NCI-H2227 (cell line): ENCODE data around the gene UGT2B11.
"Not testable (repeated sequence)": the region's sequence is repeated elsewhere in the genome, so short reads cannot be mapped to it uniquely, and the experiment has no call there.

Source experiments
- DNase-seq: peaks from one replicate; lab custom pipeline; 2025; ENCODE audit not compliant: unreplicated experiment; lab: John Stamatoyannopoulos, UW

Gene UGT2B11

DNA sequence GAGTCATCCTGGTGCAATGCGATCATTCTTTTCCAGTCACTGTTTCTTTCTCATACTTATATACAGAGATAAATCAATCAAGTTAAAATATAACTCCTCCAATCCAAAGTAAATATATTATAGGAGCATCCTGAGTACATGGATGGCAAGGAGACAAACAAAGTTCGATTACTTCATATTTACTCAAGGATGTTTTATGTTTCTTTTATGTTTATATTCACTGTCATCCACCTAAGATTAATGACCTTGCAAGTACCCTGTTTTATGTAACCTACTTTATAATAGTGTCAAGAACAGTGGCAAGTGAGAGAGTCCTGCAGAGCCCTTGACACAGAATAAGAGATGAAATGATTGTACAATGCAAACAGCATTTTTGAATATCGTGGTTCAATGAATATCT lies at the start of gene UGT2B11:
UGT2B11 (minus strand) TSS at position 33 of the 400 bp plus-strand sequence; CDS start at position 7, 26 bp downstream.
- DNase-seq, result no peak

DNA sequence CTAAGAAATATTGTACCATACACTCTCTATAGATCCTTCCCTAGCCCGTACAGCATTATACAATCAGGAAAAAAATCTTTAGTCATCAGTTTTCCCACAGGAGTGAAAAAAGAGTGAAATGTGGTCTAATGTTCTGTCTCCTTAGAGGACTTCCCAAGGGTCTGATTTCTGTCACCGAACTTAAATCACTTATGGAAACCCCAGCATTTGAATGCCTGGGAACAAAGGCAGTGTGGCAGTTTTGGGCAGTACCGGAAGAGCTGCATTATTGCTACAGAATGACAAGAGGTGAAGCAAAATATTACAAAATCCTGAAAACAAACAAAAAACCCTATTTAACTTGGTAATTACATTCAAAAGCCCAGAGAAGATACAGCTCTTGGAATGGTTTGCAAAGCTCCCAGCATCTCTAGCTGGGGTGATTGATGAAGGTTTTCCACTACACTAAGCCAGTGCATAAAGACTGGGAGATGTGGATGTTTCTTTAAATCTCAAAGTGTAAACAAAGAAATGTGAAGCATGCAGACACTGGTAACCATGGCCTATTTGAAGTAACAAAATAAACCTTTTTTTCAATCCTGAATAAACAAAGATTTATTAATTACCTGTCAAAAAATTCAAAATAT lies 38.7 kb upstream of the UGT2B11 start:
- not testable (repeated sequence) for DNase-seq

DNA sequence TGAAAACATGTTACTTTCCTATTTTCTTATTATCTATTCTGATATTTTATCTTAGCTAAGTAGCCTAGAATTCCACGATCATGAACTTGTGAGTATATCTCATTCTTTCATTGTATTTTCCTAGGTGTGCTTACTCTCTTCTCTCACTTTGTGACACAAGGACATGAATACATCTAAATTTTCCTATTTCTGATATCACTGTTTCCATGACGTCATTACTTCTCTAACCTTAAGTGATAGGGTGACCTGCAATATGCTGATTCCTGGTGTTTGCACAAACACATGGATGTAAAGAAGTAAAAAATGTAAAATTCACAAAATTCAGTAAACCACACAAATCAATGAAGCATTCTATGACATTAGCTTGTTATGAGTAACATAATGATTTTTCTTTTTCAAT lies 36.3 kb upstream of the UGT2B11 start:
- DNase-seq, result not testable (repeated sequence)

DNA sequence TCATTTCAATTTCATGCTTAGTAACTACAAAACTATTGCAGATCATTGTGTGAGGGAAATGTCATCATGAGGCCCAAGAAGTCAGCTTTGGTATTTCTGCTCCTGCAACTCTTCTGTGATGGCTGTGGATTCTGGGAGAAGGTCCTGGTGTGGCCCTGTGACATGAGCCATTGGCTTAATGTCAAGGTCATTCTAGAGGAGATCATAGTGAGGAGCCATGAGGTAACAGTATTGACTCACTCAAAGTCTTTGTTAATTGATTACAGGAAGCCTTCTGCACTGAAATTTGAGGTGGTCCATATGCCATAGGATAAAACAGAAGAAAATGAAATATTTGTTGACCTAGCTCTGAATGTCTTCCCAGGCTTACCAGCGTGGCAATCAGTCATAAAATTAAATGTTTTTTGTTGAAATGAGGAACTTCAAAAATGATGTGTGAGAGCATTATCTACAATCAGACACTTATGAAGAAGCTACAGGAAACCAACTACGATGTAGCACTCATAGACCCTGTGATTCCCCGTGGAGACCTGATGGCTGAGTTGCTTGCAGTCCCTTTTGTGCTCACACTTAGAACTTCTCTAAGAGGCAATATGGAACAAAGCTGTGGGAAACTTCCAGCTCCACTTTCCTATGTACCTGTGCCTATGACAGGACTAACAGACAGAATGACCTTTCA lies 28.2 kb upstream of the UGT2B11 start:
- DNase-seq, result not testable (repeated sequence)

DNA sequence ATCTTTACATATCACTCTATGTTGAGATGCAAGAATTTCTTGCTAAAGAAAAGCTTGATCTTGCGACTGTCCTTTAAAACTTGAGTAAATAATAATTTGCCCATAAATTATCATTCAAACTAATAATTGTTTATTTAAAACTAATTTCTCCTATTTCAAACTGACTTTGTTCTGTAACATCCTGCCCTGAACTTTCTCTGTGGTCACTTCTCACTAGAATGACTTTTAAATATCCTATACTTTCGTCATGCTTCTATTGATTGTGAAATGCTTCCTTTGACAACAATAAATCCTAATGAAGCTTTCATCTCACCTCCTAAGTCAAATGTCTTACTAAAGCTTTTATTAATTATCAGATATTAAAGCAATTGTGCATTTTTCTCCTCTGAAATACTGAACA lies 27.2 kb upstream of the UGT2B11 start:
- DNase-seq, result not testable (repeated sequence)

DNA sequence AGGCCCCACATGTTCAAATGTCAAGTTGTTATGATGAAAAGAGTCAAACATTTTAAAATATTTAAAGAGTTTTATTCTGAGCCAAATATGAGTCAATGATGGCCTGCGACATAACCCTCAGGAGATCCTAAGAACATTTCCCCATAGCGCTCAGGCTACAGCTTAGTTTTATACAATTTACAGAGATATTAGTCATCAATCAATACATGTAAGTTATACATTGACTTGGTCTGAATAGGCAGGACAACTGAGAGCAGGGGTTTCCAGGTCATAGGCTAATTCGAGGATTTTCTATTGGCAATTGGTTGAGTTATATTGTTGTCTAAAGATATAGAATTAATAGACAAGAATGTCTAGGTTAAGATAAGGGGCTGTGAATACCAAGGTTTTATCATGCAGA lies 26.2 kb upstream of the UGT2B11 start:
- not testable (repeated sequence) for DNase-seq

DNA sequence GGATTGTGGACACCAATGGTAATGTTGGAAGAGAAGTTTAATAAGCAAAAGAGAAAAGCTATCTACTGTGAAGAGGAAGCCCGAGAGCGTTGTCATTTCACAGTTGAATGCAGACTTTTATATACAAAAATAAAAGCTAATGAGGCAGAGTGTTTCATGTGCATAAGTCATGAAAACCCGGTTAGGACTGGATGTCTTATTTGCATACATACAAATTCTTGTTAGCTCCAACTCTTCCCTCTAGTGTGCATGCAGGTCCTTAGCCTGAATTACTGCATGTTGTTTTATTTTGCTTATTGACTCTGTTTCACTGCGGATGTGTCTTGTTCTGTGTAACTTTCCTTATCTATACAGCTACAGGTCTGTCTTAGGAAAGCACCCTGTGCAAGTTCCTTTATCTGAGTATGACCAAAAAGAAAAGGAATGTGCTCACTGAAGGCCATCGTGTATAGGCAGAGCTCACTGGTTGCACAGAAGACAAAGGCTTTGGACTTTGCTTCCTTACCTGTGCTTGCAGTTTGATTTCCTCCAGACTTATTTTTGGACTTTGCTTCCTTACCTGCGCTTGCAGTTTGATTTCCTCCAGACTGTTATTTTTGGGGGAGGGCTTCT lies 25.1 kb upstream of the UGT2B11 start:
- no peak for DNase-seq

DNA sequence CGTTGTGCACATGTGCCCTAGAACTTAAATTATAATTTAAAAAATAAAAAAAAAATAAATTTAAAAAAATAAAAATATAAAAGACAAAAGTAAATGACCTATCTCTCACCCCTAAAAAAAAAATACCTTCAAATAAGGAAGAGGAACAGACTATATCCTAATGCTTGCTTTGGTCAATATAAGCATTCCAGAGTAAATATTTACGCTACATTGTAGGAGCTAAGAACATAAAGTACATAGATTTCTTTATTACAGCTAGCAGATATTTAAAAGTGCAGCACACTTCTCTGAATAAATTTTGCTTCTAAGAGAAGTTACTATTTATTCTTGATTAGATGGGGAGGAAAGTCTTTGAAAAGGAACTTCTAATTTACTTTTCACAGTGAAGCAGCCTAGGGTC lies 24.5 kb upstream of the UGT2B11 start:
- DNase-seq, result no peak

DNA sequence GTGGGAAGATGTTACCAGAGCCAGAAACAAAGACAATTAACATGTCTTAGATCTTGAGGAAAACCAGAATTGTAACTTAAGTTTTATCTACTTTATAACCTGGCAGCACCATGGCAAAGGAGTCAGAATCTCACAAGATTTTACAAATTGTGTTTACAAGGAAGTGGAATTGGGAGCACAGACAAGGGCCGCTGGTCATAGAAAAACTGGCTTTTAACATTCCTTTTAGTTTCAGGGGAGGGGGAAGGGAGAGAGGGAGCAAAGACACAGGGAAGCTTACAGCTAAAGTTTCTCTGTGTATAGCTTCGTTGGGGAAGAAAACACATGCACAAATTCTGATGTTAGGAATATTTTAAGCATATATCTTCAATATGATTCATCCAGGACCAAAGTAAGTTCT lies 10.3 kb upstream of the UGT2B11 start:
- no peak for DNase-seq

DNA sequence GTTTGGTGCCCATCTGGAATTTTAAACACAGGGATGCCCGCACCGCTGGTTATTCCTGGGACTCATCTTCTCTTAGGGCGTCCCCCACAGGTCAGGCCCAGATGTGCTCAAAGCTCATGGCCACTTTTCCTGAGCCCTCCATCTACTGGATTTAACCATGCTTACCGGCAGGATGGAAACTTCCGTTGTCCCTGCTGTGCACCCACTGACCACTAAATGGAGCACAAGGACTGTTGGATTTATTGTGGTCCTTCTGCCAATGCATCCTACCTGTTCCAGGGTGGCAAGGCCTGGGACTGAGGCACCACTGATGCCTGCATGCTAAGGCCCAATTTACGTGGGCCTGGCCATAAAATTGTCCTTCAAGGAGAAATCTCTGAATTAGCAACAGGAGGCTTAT lies 8.7 kb upstream of the UGT2B11 start:
- not testable (repeated sequence) for DNase-seq

DNA sequence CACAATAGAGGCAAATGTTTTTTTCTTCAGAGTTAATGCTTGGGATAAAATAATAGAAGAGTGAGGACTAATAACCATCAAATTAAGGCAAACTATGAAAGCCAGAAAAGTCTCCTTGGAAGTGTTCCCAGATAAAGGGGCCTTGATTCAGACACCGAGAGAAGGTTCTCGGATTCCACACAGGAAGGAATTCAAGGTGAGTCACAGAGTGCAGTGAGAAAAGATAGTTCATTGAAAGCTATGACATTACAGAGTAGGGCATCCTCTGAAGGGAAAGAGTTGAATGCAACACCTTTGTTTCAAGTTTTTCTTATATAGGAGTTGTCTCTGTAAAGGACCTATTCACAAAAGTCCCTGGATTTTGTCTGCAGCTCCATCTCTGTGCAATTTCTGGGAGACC lies 3.9 kb upstream of the UGT2B11 start:
- DNase-seq, result not testable (repeated sequence)

DNA sequence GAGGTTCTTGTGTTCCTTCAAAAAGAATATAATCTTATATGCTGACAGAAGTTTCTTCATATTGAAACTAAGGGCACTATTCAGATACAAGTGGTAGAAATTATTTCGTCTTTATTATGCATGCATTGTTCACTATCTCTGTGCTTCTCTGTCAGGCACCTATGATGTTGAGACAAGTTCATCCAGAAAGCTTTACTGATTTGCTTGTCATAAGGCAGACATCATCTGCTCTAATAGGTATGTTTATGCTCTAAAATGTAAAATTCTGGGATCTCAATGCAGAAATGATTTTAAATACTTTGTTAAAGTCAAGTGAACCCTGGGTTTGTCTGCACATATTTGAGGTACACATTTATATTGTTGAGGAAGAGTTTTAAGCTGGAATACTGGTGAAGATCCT lies 3.6 kb downstream of the UGT2B11 start:
- DNase-seq, result no peak

DNA sequence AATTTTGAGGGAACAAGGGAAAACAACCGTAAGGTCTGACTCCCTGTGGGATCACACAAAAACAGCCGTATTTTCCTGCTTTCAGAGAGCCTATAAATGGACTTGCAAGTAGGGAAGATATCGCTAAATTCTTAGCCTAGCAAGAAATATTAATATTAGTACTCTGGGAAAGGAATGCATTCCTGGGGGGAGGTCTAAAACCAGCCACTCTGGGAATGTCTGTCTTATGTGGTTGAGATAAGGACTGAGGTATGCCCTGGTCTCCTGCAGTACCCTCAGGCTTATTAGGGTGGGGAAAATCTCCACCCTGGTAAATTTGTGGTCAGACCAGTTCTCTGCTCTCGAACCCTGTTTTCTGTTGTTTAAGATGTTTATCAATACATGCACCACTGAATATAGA lies 16.0 kb downstream of the UGT2B11 start:
- DNase-seq, result not testable (repeated sequence)

DNA sequence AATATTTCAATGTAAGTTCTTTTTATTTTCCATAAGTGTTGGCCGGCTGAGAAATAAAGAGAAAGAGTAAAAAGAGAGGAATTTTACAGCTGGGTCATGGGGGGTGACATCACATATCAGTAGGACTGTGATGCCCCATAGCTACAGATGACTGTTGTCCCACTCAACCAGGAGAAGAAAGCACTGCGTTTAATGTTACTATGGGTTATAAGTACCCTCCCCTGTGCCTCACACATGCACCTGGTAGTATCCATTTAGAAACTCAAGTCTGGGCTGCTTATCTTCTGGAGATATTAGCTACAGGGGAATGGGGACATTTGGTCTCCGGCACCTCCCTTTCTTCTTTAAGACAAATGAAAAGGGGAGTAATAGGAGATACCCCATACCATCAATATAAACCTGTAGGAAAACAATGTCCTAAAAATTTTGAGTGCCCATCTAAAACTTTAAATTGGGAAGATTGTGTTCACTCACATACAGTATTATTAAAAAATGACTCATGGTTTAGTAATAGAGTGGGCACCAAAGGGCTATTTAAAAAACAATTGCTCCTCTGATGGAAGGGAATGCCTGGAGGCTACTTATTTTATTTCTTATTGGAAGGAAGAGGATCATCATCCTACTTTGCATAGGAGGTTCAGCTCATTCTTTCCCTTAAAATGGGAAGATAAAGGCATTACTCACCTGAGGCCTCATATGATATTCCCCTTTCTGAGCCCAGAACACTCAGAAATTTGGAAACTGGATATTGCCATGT lies 18.2 kb downstream of the UGT2B11 start:
- DNase-seq, result no peak

DNA sequence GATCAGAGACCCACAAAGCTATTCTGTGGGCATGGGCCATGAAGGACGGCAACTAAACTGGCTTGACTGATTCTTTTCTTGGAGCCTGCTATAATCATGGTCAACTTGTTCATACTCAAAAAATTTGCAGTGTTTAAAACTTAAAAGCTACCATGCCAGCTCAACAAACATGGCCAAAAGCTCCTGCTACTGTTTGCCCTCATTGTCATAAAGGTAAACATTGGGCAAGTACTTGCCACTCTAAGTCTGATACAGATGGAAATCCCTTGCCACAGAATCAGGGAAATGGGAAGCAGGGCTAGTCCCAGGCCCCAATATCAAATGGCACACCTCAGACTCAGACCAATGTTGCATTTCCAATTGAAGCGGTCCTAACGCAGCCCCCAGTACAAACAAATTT lies 20.4 kb downstream of the UGT2B11 start:
- DNase-seq, result no peak

DNA sequence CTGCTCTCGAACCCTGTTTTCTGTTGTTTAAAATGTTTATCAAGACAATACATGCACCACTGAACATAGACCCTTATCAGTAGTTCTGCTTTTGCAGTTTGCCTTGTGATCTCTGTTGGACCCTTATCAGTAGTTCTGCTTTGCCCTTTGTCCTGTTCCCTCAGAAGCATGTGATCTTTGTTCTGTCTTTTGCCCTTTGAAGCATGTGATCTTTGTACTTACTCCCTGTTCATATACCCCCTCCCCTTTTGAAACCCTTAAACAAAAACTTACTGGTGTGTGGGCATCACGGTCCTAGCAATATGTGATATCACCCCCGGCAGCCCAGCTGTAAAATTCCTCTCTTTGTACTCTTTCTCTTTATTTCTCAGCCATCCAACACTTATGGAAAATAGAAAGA lies 22.6 kb downstream of the UGT2B11 start:
- DNase-seq, result not testable (repeated sequence)

DNA sequence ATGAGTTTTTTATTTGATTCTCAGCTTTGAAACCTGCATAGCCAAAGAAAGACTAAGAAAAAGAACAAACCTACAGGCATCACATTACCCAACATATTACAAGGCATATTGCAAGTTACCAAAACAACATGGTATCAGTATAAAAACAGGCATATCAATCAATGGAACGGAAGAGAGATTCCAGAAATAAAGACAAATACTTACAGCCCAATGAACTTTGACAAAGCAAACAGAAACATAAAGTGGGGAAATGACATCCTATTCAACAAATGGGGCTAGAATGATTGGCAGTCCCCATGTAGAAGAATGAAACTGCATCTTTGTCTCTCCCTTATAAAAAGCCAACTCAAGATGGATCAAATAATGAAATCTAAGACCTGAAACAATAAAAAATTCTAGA lies 23.9 kb downstream of the UGT2B11 start:
- DNase-seq, result not testable (repeated sequence)

DNA sequence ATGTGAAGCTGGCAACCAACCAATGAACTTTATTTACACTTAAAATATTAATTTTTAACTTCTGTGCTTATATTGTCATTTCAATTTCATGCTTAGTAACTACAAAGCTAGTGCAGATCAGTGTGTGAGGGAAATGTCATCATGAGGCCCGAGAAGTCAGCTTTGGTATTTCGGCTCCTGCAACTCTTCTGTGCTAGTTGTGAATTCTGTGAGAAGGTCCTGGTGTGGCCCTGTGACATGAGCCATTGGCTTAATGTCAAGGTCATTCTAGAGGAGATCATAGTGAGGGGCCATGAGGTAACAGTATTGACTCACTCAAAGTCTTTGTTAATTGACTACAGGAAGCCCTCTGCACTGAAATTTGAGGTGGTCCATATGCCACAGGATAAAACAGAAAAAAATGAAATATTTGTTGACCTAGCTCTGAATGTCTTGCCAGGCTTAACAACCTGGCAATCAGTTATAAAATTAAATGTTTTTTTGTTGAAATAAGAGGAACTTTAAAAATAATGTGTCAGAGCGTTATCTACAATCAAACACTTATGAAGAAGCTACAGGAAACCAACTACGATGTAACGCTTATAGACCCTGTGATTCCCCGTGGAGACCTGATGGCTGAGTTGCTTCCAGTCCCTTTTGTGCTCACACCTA lies 32.9 kb downstream of the UGT2B11 start:
- not testable (repeated sequence) for DNase-seq

DNA sequence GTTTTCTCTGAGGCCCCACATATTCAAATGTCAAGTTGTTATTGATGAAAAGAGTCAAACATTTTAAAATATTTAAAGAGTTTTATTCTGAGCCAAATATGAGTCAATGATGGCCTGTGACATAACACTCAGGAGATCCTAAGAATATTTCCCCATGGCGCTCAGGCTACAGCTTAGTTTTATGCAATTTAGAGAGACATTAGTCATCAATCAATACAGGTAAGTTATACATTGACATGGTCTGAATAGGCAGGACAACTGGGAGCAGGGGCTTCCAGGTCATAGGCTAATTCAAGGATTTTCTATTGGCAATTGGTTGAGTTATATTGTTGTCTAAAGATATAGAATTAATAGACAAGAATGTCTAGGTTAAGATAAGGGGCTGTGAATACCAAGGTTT lies 34.7 kb downstream of the UGT2B11 start:
- DNase-seq, result not testable (repeated sequence)

DNA sequence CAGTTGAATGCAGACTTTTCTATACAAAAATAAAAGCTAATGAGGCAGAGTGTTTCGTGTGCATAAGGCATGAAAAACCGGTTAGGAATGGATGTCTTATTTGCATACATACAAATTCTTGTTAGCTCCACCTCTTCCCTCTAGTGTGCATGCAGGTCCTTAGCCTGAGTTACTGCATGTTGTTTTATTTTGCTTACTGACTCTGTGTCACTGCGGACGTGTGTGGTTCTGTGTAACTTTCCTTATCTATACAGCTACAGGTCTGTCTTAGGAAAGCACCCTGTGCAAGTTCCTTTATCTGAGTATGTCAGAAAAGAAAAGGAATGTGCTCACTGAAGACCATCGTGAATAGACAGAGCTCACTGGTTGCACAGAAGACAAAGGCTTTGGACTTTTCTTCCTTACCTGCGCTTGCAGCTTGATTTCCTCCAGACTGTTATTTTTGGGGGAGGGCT lies 35.8 kb downstream of the UGT2B11 start:
- DNase-seq, result not testable (repeated sequence)
